Mucosa of rectum (tissue), 2 donors: ENCODE data around the gene TNFRSF1B.

ENCODE experiments used
- H3K27ac ChIP-seq, 2 donors: one replicate each; pipeline ENCODE4 v1.7.0; 2013; ENCODE audit warnings: inconsistent platforms in 2 of 2, low read depth in 2 of 2, low read length in 2 of 2
- H3K27me3 ChIP-seq, 2 donors: one replicate each; pipeline ENCODE4 v1.7.0; 2013; ENCODE audit warnings: low read length in 2 of 2; ENCODE audit not compliant: control insufficient read depth in 2 of 2, insufficient read depth in 2 of 2
- H3K36me3 ChIP-seq, 2 donors: one replicate each; pipeline ENCODE4 v1.7.0; 2013; ENCODE audit warnings: low read length in 2 of 2; ENCODE audit not compliant: control insufficient read depth in 2 of 2, insufficient read depth in 2 of 2
- H3K4me1 ChIP-seq, 2 donors: one replicate each; pipeline ENCODE4 v1.7.0; 2013; ENCODE audit warnings: low read length in 2 of 2, mild to moderate bottlenecking in 1 of 2; ENCODE audit not compliant: control insufficient read depth in 2 of 2, insufficient read depth in 2 of 2
- H3K4me3 ChIP-seq, 2 donors: one replicate each; pipeline ENCODE4 v1.7.0; 2013; ENCODE audit warnings: low read length in 2 of 2
- H3K9ac ChIP-seq, 2 donors: one replicate each; pipeline ENCODE4 v1.7.0; 2013; ENCODE audit warnings: low read length in 2 of 2, low read depth in 1 of 2, mild to moderate bottlenecking in 1 of 2
- H3K9me3 ChIP-seq, 2 donors: one replicate each; pipeline ENCODE4 v1.7.0; 2013; ENCODE audit warnings: low read length in 2 of 2; ENCODE audit not compliant: control insufficient read depth in 2 of 2
- donor health status: healthy.
- donor health status: Normal muscosa, but diverticular disease.

TNFRSF1B gene

GRCh38 chr1:12191242-12192032, 24.6 kb downstream of the TNFRSF1B start:
- Histone ChIP-seq H3K27ac (no peak overlapping the region), H3K9ac (no peak overlapping the region), H3K27me3 (no peaks in the 10 kb centered on the region), H3K36me3 (peaks cover 3 to 21% of the 10 kb centered on the region in 2 donors), H3K4me1 (peaks cover 0 to 4% of the 10 kb centered on the region in 2 donors), H3K9me3 (no peaks in the 10 kb centered on the region), H3K4me3 (no peak overlapping the region)

GRCh38 chr1:12194666-12195216, 27.9 kb downstream of the TNFRSF1B start:
- H3K4me1 ChIP-seq, result peaks cover 0 to 2% of the 10 kb centered on the region in 2 donors
- H3K27ac ChIP-seq, result peak overlapping the region in 1 of 2 donors; percentile 9
- peaks cover 3 to 17% of the 10 kb centered on the region in 2 donors for H3K36me3 ChIP-seq
- no peak overlapping the region for H3K9ac ChIP-seq
- H3K27me3 ChIP-seq, result no peaks in the 10 kb centered on the region
- no peak overlapping the region for H3K4me3 ChIP-seq
- H3K9me3 ChIP-seq, result no peaks in the 10 kb centered on the region

GRCh38 chr1:12195416-12195815, 28.6 kb downstream of the TNFRSF1B start:
- H3K27me3 ChIP-seq, result no peaks in the 10 kb centered on the region
- peaks cover 0 to 2% of the 10 kb centered on the region in 2 donors for H3K4me1 ChIP-seq
- H3K27ac ChIP-seq, result no peak overlapping the region
- H3K36me3 ChIP-seq, result peaks cover 3 to 21% of the 10 kb centered on the region in 2 donors
- no peak overlapping the region for H3K9ac ChIP-seq
- no peaks in the 10 kb centered on the region for H3K9me3 ChIP-seq
- no peak overlapping the region for H3K4me3 ChIP-seq

GRCh38 chr1:12196641-12197482, 30.1 kb downstream of the TNFRSF1B start:
- no peak overlapping the region for H3K9ac ChIP-seq
- H3K4me1 ChIP-seq, result peaks cover 0 to 2% of the 10 kb centered on the region in 2 donors
- no peak overlapping the region for H3K4me3 ChIP-seq
- no peak overlapping the region for H3K27ac ChIP-seq
- no peaks in the 10 kb centered on the region for H3K9me3 ChIP-seq
- H3K36me3 ChIP-seq, result peaks cover 3 to 15% of the 10 kb centered on the region in 2 donors
- no peaks in the 10 kb centered on the region for H3K27me3 ChIP-seq

GRCh38 chr1:12197483-12197880, 30.7 kb downstream of the TNFRSF1B start:
- no peaks in the 10 kb centered on the region for H3K27me3 ChIP-seq
- no peak overlapping the region for H3K4me3 ChIP-seq
- H3K36me3 ChIP-seq, result peaks cover 0 to 13% of the 10 kb centered on the region in 2 donors
- no peak overlapping the region for H3K27ac ChIP-seq
- H3K9me3 ChIP-seq, result no peaks in the 10 kb centered on the region
- peaks cover 0 to 2% of the 10 kb centered on the region in 2 donors for H3K4me1 ChIP-seq
- H3K9ac ChIP-seq, result no peak overlapping the region

- Histone ChIP-seq H3K4me1 (no peaks in the 10 kb centered on the region), H3K27me3 (no peaks in the 10 kb centered on the region), H3K4me3 (no peak overlapping the region), H3K9ac (no peak overlapping the region), H3K36me3 (peaks cover 0 to 9% of the 10 kb centered on the region in 2 donors), H3K9me3 (no peaks in the 10 kb centered on the region), H3K27ac (no peak overlapping the region)
These were observed 33.4 kb downstream of the TNFRSF1B start for GRCh38 chr1:12200208-12200607.

- no peaks in the 10 kb centered on the region for H3K27me3 ChIP-seq
- H3K4me3 ChIP-seq, result no peak overlapping the region
- H3K4me1 ChIP-seq, result no peaks in the 10 kb centered on the region
- no peak overlapping the region for H3K9ac ChIP-seq
- H3K27ac ChIP-seq, result no peak overlapping the region
- no peaks in the 10 kb centered on the region for H3K9me3 ChIP-seq
- peaks cover under 1 to 6% of the 10 kb centered on the region in 2 donors for H3K36me3 ChIP-seq
These were observed 34.8 kb downstream of the TNFRSF1B start for GRCh38 chr1:12201352-12202189.

GRCh38 chr1:12202190-12202497, 35.4 kb downstream of the TNFRSF1B start:
- Histone ChIP-seq H3K27ac (no peak overlapping the region), H3K9me3 (no peaks in the 10 kb centered on the region), H3K36me3 (peaks cover 6% of the 10 kb centered on the region in 2 donors), H3K4me1 (no peaks in the 10 kb centered on the region), H3K4me3 (no peak overlapping the region), H3K27me3 (no peaks in the 10 kb centered on the region), H3K9ac (no peak overlapping the region)

- Histone ChIP-seq H3K4me1 (no peaks in the 10 kb centered on the region), H3K27me3 (no peaks in the 10 kb centered on the region), H3K36me3 (peaks cover 6% of the 10 kb centered on the region in 2 donors), H3K9ac (no peak overlapping the region), H3K4me3 (no peak overlapping the region), H3K27ac (no peak overlapping the region), H3K9me3 (no peaks in the 10 kb centered on the region)
These were observed 35.8 kb downstream of the TNFRSF1B start for GRCh38 chr1:12202577-12202976.
